RWPE2 (cell line): ENCODE data around the gene PTPRD.

Experiments
- ATAC-seq: fragments of 200-7000 bp; cut with Tn5 transposase; 3 replicates; pipeline ENCODE4 v1.9.1; 2021; ENCODE audit warnings: low read depth
- DNase-seq: peaks from one replicate; pipeline ENCODE4 v3.0.0-alpha.2; 2020; ENCODE audit warnings: low spot score
- H3K27ac ChIP-seq: fragments of 450-650 bp; 2 replicates; pipeline ENCODE4 v1.5.1; 2017; ENCODE audit warnings: mild to moderate bottlenecking; ENCODE audit not compliant: poor library complexity, severe bottlenecking
- H3K27me3 ChIP-seq: fragments of 250-450 bp; sonication (Bioruptor Pico); 2 replicates; pipeline ENCODE4 v1.5.1; 2021; ENCODE audit warnings: mild to moderate bottlenecking, moderate library complexity; ENCODE audit not compliant: insufficient read depth, poor library complexity, severe bottlenecking
- H3K36me3 ChIP-seq: fragments of 250-450 bp; sonication (Bioruptor Pico); 2 replicates; pipeline ENCODE4 v1.5.1; 2020; ENCODE audit warnings: low read depth, mild to moderate bottlenecking, moderate library complexity
- H3K4me1 ChIP-seq: fragments of 250-450 bp; sonication (Bioruptor Pico); 2 replicates; pipeline ENCODE4 v1.5.1; 2021; ENCODE audit warnings: mild to moderate bottlenecking, moderate library complexity; ENCODE audit not compliant: insufficient read depth, poor library complexity, severe bottlenecking
- H3K4me3 ChIP-seq: fragments of 250-450 bp; sonication (Bioruptor Pico); 2 replicates; pipeline ENCODE4 v1.5.1; 2021; ENCODE audit warnings: mild to moderate bottlenecking, moderate library complexity; ENCODE audit not compliant: severe bottlenecking
- H3K9me3 ChIP-seq: fragments of 250-450 bp; sonication (Bioruptor Pico); 2 replicates; pipeline ENCODE4 v1.5.1; 2021; ENCODE audit warnings: mild to moderate bottlenecking, moderate library complexity; ENCODE audit not compliant: severe bottlenecking
- CTCF ChIP-seq: fragments of 450-650 bp; IDR thresholded peaks from one replicate; pipeline ENCODE4 v1.5.1; 2017; ENCODE audit warnings: mild to moderate bottlenecking, moderate library complexity; ENCODE audit not compliant: poor library complexity, severe bottlenecking

The PTPRD gene

GRCh38 chr9:8750639-8751051 lies 1862.2 kb downstream of the PTPRD start:
- no peak for DNase-seq
- no peak for ATAC-seq
- no peaks in the 10 kb centered on the region for H3K4me1 ChIP-seq
- no peaks in the 10 kb centered on the region for H3K9me3 ChIP-seq
- no peak overlapping the region for H3K27ac ChIP-seq
- no peaks in the 10 kb centered on the region for H3K27me3 ChIP-seq
- H3K4me3 ChIP-seq: no peak overlapping the region
- H3K36me3 ChIP-seq: no peaks in the 10 kb centered on the region
- no peak for TF ChIP-seq CTCF

GRCh38 chr9:8745347-8745746 lies 1867.5 kb downstream of the PTPRD start:
- H3K27me3 ChIP-seq: no peaks in the 10 kb centered on the region
- no peaks in the 10 kb centered on the region for H3K4me1 ChIP-seq
- H3K9me3 ChIP-seq: no peaks in the 10 kb centered on the region
- no peaks in the 10 kb centered on the region for H3K36me3 ChIP-seq
- no peak for ATAC-seq
- H3K4me3 ChIP-seq: no peak overlapping the region
- H3K27ac ChIP-seq: no peak overlapping the region
- DNase-seq: no peak
- TF ChIP-seq CTCF: no peak

- ATAC-seq (no peak), DNase-seq (no peak)
- H3K27ac ChIP-seq: no peak overlapping the region
- H3K36me3 ChIP-seq: no peaks in the 10 kb centered on the region
- no peaks in the 10 kb centered on the region for H3K9me3 ChIP-seq
- H3K4me1 ChIP-seq: no peaks in the 10 kb centered on the region
- no peaks in the 10 kb centered on the region for H3K27me3 ChIP-seq
- no peak overlapping the region for H3K4me3 ChIP-seq
- TF ChIP-seq CTCF: no peak
These were observed 1873.9 kb downstream of the PTPRD start for GRCh38 chr9:8738945-8739344.

- Histone ChIP-seq H3K4me3 (no peak overlapping the region), H3K9me3 (no peaks in the 10 kb centered on the region), H3K36me3 (no peaks in the 10 kb centered on the region), H3K4me1 (no peaks in the 10 kb centered on the region), H3K27ac (no peak overlapping the region), H3K27me3 (no peaks in the 10 kb centered on the region)
- DNase-seq (no peak), ATAC-seq (no peak)
- no peak for TF ChIP-seq CTCF
These were observed 1876.0 kb downstream of the PTPRD start for GRCh38 chr9:8736805-8737204.

- no peaks in the 10 kb centered on the region for H3K27me3 ChIP-seq
- ATAC-seq (no peak), DNase-seq (no peak)
- no peak for TF ChIP-seq CTCF
- H3K36me3 ChIP-seq: no peaks in the 10 kb centered on the region
- H3K4me1 ChIP-seq: no peaks in the 10 kb centered on the region
- no peak overlapping the region for H3K4me3 ChIP-seq
- H3K9me3 ChIP-seq: no peaks in the 10 kb centered on the region
- no peak overlapping the region for H3K27ac ChIP-seq
These were observed 1878.0 kb downstream of the PTPRD start for GRCh38 chr9:8734760-8735159.
